Stimulated activated naive CD8-positive, alpha-beta T cell treated with anti-CD3 and anti-CD28 coated beads, Interleukin-15, amount 100 ng/mL, for 72 hours (primary cell): ENCODE measurements around the gene SLC22A2.

Experiments used
- ATAC-seq: fragments of 150-1000 bp; cut with Tn5 transposase; 2 replicates; pipeline ENCODE4 v1.10.0; 2021; ENCODE audit warnings: mild to moderate bottlenecking, moderate library complexity
- DNase-seq, 2 donors: peaks; one replicate each; pipeline ENCODE4 v3.0.0; 2021 to 2022
- H3K27ac Mint-ChIP-seq, 2 donors: one replicate each; pipeline ENCODE4 v1.8.0; 2022; ENCODE audit warnings: mild to moderate bottlenecking in 2 of 2, mixed read lengths in 2 of 2, moderate library complexity in 2 of 2
- H3K27me3 Mint-ChIP-seq: one replicate; pipeline ENCODE4 v1.8.0; 2022; ENCODE audit warnings: mixed read lengths
- H3K4me1 Mint-ChIP-seq: one replicate; pipeline ENCODE4 v1.8.0; 2022; ENCODE audit warnings: mild to moderate bottlenecking, mixed read lengths
- H3K4me3 Mint-ChIP-seq, 2 donors: one replicate each; pipeline ENCODE4 v1.8.0; 2022; ENCODE audit warnings: mild to moderate bottlenecking in 2 of 2, mixed read lengths in 2 of 2, moderate library complexity in 1 of 2
- H3K9me3 Mint-ChIP-seq, 2 donors: one replicate each; pipeline ENCODE4 v1.8.0; 2022; ENCODE audit warnings: mixed read lengths in 2 of 2

Gene SLC22A2

DNA sequence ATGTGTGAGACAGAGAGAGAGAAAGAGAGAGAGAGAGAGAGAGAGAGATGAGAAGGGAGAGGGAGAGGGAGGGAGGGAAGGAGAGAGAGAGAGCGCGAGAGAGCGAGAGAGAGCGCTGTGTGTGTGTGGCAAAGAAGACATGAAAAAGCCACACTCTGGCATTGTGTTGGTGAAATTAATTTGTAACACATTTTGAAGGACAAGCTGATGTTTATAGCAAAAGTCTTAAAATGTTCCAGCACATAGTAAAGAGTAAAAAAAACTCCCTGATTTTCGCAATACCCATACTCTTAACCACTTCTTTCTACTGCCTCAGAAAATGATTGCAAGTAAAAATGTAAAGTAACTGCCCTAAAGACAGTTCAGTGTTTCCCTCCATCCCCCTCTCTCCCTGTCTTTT lies 80.3 kb downstream of the SLC22A2 start:
- Mint-ChIP-seq H3K9me3 (no peaks in the 10 kb centered on the region), H3K27ac (no peak overlapping the region), H3K4me3 (no peak overlapping the region), H3K27me3 (peaks cover 13% of the 10 kb centered on the region), H3K4me1 (no peaks in the 10 kb centered on the region)
- no peak for DNase-seq
- ATAC-seq: no peak

GRCh38 chr6:160177220-160177619 lies 81.4 kb downstream of the SLC22A2 start:
- Mint-ChIP-seq H3K27me3 (peaks cover 17% of the 10 kb centered on the region), H3K27ac (no peak overlapping the region), H3K4me1 (no peaks in the 10 kb centered on the region), H3K9me3 (no peaks in the 10 kb centered on the region), H3K4me3 (no peak overlapping the region)
- DNase-seq: no peak
- no peak for ATAC-seq

DNA sequence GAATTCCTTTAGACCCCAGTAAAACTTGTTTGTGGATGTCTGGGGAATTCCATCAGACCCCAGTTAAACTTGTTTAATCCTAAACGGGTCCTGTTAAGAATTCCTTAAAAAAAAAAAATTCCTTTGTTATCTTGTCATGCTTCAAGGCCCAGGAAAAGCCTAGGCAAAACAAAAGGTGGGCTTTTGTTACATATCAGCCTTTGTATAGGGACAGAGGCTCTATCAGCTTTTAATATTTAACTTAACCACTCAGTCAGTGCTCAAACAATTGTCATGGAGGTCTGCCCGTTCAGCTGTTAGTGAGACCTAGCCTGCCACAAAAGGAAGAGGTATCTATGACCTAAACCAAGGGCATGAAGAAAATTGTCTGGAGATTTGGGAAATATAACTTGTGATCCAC lies 83.9 kb downstream of the SLC22A2 start:
- H3K27ac Mint-ChIP-seq: no peak overlapping the region
- DNase-seq: no peak
- no peak overlapping the region for H3K4me3 Mint-ChIP-seq
- peaks cover 35% of the 10 kb centered on the region for H3K27me3 Mint-ChIP-seq
- no peak for ATAC-seq
- no peaks in the 10 kb centered on the region for H3K9me3 Mint-ChIP-seq
- no peaks in the 10 kb centered on the region for H3K4me1 Mint-ChIP-seq

- ATAC-seq: no peak
- Mint-ChIP-seq H3K9me3 (no peaks in the 10 kb centered on the region), H3K27ac (no peak overlapping the region), H3K27me3 (peaks cover 36% of the 10 kb centered on the region), H3K4me1 (no peaks in the 10 kb centered on the region), H3K4me3 (no peak overlapping the region)
- DNase-seq: no peak
Measured at GRCh38 chr6:160173806-160174527, 84.7 kb downstream of the SLC22A2 start.

GRCh38 chr6:160172704-160173103 lies 85.9 kb downstream of the SLC22A2 start:
- peaks cover 36% of the 10 kb centered on the region for H3K27me3 Mint-ChIP-seq
- no peaks in the 10 kb centered on the region for H3K4me1 Mint-ChIP-seq
- no peak for DNase-seq
- no peak overlapping the region for H3K4me3 Mint-ChIP-seq
- H3K9me3 Mint-ChIP-seq: no peaks in the 10 kb centered on the region
- no peak overlapping the region for H3K27ac Mint-ChIP-seq
- ATAC-seq: no peak

GRCh38 chr6:160170018-160170680 lies 88.5 kb downstream of the SLC22A2 start:
- ATAC-seq: no peak
- no peak overlapping the region for H3K27ac Mint-ChIP-seq
- no peak overlapping the region for H3K4me3 Mint-ChIP-seq
- no peak for DNase-seq
- peaks cover 0 to 2% of the 10 kb centered on the region in 2 donors for H3K9me3 Mint-ChIP-seq
- no peaks in the 10 kb centered on the region for H3K4me1 Mint-ChIP-seq
- peaks cover 29% of the 10 kb centered on the region for H3K27me3 Mint-ChIP-seq

GRCh38 chr6:160167604-160168399 lies 90.8 kb downstream of the SLC22A2 start:
- Mint-ChIP-seq H3K4me3 (no peak overlapping the region), H3K27ac (no peak overlapping the region), H3K27me3 (peaks cover 30% of the 10 kb centered on the region), H3K4me1 (no peaks in the 10 kb centered on the region), H3K9me3 (peaks cover 0 to 3% of the 10 kb centered on the region in 2 donors)
- DNase-seq (no peak), ATAC-seq (no peak)
